ENCODE measurements around the gene TRPT1. TPM values are rescaled to one million over a fixed set of nuclear protein-coding genes. Genes with fewer than 3 reads are reported as not detected.
A peak's percentile ranks its signal among the peaks of the same experiment; 100 is the strongest.

Gene TRPT1
- total and polyA plus RNA-seq, 9 of the 15 experiments (the other 6 are each of a cell fraction or from before 2014, with no cell fraction given) = 4.6 to 41.7 (median 23.1) TPM

DNA sequence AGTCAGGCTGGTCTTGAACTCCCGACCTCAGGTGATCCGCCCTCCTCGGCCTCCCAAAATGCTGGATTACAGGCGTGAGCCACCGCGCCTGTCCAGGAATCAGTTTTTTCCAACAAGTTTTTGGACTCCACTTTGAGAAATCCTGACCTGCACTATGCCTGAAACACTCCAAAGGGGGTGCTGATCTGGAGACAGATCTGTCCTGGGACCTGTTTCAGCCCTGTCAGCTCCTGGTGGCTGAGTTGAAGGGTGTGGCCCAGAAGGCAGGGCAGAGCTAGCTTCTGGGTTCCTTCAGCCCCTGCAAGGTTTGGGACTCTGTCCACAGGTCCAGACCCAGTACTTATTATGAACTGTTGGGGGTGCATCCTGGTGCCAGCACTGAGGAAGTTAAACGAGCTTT, 5.6 kb upstream of the TRPT1 start:
- Histone ChIP-seq H3K4me3 (no peak overlapping the region), H2AFZ (ENCODE audit: low read depth, low read length) (no peak overlapping the region), H3K27me3 (ENCODE audit: control insufficient read depth in 2 of 2, insufficient read depth in 2 of 2, low read length in 2 of 2) (no peaks in the 10 kb centered on the region), H4K20me1 (replicated peaks; ENCODE audit: control insufficient read depth, insufficient read depth, low read length) (no peaks in the 10 kb centered on the region), H3K9me3 (replicated peaks; ENCODE audit: control insufficient read depth, insufficient read depth, low read depth, low read length) (no peaks in the 10 kb centered on the region), H3K4me2 (ENCODE audit: insufficient read depth, low read length) (peak overlapping the region; percentile 67), H3K9ac (ENCODE audit: insufficient read depth in 1 of 2, low read depth in 2 of 2, low read length in 2 of 2) (peak overlapping the region; percentile 48 to 71; a peak in 3 of 4 replicates), H3K9me1 (ENCODE audit: control insufficient read depth, insufficient read depth, low read length) (no peaks in the 10 kb centered on the region), H3K79me2 (ENCODE audit: control insufficient read depth, insufficient read depth, low read length) (peaks cover 53% of the 10 kb centered on the region), H3K27ac (ENCODE audit: extremely low read depth, low read depth, low read length) (peak overlapping the region; percentile 47), H3K36me3 (ENCODE audit: control insufficient read depth, insufficient read depth, low read length) (peaks cover 20% of the 10 kb centered on the region; the same call in 2 of the 3 replicates), H3K4me1 (replicated peaks in 1 of 2; ENCODE audit: control insufficient read depth in 2 of 2, insufficient read depth in 2 of 2, low read length in 2 of 2) (peaks cover 37 to 80% of the 10 kb centered on the region in 2 experiments)
- ChIA-PET CTCF (ENCODE audit: low intra/inter-chr PET ratio) (no interaction called here), POLR2A (interaction anchor here (0.6 to 2.5 kb wide), 5 partner anchors 8 to 1172 kb away, joined by 3 to 11 read pairs (median 3); partner anchors contain the start of genes FERMT3 and FKBP2)
- 40% methylated on average over 5 of the region's 7 CpGs for WGBS (ENCODE audit: insufficient coverage, low coverage, missing lambda C conversion rate)
- TF ChIP-seq FIP1L1 (IDR thresholded peaks at IDR 0.05; ENCODE audit: low read depth, low read length, poor library complexity, severe bottlenecking) (no peak), FOXA3 (CRISPR knock-in tag; conservative IDR thresholded peaks at IDR 0.05 in 1 of 2, IDR thresholded peaks at IDR 0.05 in 1 of 2) (no peak), NCOA2 (IDR thresholded peaks at IDR 0.05; ENCODE audit: partially characterized antibody in 2 of 2) (no peak), ARID1B (IDR thresholded peaks at IDR 0.05) (no peak), SLC30A9 (CRISPR knock-in tag; IDR thresholded peaks at IDR 0.05) (no peak), SMARCC2 (IDR thresholded peaks at IDR 0.05; ENCODE audit: low read depth) (no peak), EP300 (IDR thresholded peaks at IDR 0.05; ENCODE audit: low read length) (no peak), DNMT1 (IDR thresholded peaks at IDR 0.05) (no peak), RBM25 (IDR thresholded peaks at IDR 0.05; ENCODE audit: low read depth, low read length, severe bottlenecking) (no peak)
- TF ChIP-seq, protein P1, sequence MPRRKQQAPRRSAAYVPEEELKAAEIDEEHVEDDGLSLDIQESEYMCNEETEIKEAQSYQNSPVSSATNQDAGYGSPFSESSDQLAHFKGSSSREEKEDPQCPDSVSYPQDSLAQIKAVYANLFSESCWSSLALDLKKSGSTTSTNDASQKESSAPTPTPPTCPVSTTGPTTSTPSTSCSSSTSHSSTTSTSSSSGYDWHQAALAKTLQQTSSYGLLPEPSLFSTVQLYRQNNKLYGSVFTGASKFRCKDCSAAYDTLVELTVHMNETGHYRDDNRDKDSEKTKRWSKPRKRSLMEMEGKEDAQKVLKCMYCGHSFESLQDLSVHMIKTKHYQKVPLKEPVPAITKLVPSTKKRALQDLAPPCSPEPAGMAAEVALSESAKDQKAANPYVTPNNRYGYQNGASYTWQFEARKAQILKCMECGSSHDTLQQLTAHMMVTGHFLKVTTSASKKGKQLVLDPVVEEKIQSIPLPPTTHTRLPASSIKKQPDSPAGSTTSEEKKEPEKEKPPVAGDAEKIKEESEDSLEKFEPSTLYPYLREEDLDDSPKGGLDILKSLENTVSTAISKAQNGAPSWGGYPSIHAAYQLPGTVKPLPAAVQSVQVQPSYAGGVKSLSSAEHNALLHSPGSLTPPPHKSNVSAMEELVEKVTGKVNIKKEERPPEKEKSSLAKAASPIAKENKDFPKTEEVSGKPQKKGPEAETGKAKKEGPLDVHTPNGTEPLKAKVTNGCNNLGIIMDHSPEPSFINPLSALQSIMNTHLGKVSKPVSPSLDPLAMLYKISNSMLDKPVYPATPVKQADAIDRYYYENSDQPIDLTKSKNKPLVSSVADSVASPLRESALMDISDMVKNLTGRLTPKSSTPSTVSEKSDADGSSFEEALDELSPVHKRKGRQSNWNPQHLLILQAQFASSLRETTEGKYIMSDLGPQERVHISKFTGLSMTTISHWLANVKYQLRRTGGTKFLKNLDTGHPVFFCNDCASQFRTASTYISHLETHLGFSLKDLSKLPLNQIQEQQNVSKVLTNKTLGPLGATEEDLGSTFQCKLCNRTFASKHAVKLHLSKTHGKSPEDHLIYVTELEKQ (CRISPR knock-in tag; IDR thresholded peaks at IDR 0.05) = no peak
- ATAC-seq = peak; percentile 14
- FAIRE-seq = peak; percentile 74
- DNase-seq (ENCODE audit: extremely low read depth in 1 of 4, low spot score in 3 of 4) = peak in 2 of 4 experiments; percentile 25 to 69
- in situ Hi-C loops (cut with MboI) = no loop called here
- BruUV-seq (replicated peaks) = no TSS peak
- intact Hi-C loops (cut with micrococcal nuclease) = loop anchor here (2.0 kb wide), 2 partner anchors 25 to 47 kb away; partner anchors contain the start of gene FERMT3
